GM18526 (cell line): ENCODE measurements around the gene ANKFY1.

Source experiments
- POLR2A ChIP-seq: IDR thresholded peaks from 3 replicates; pipeline ENCODE4 v1.6.1; 2011; ENCODE audit not compliant: insufficient read length; ENCODE audit errors: extremely low read depth

ANKFY1 gene, protein sequence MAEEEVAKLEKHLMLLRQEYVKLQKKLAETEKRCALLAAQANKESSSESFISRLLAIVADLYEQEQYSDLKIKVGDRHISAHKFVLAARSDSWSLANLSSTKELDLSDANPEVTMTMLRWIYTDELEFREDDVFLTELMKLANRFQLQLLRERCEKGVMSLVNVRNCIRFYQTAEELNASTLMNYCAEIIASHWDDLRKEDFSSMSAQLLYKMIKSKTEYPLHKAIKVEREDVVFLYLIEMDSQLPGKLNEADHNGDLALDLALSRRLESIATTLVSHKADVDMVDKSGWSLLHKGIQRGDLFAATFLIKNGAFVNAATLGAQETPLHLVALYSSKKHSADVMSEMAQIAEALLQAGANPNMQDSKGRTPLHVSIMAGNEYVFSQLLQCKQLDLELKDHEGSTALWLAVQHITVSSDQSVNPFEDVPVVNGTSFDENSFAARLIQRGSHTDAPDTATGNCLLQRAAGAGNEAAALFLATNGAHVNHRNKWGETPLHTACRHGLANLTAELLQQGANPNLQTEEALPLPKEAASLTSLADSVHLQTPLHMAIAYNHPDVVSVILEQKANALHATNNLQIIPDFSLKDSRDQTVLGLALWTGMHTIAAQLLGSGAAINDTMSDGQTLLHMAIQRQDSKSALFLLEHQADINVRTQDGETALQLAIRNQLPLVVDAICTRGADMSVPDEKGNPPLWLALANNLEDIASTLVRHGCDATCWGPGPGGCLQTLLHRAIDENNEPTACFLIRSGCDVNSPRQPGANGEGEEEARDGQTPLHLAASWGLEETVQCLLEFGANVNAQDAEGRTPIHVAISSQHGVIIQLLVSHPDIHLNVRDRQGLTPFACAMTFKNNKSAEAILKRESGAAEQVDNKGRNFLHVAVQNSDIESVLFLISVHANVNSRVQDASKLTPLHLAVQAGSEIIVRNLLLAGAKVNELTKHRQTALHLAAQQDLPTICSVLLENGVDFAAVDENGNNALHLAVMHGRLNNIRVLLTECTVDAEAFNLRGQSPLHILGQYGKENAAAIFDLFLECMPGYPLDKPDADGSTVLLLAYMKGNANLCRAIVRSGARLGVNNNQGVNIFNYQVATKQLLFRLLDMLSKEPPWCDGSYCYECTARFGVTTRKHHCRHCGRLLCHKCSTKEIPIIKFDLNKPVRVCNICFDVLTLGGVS

DNA sequence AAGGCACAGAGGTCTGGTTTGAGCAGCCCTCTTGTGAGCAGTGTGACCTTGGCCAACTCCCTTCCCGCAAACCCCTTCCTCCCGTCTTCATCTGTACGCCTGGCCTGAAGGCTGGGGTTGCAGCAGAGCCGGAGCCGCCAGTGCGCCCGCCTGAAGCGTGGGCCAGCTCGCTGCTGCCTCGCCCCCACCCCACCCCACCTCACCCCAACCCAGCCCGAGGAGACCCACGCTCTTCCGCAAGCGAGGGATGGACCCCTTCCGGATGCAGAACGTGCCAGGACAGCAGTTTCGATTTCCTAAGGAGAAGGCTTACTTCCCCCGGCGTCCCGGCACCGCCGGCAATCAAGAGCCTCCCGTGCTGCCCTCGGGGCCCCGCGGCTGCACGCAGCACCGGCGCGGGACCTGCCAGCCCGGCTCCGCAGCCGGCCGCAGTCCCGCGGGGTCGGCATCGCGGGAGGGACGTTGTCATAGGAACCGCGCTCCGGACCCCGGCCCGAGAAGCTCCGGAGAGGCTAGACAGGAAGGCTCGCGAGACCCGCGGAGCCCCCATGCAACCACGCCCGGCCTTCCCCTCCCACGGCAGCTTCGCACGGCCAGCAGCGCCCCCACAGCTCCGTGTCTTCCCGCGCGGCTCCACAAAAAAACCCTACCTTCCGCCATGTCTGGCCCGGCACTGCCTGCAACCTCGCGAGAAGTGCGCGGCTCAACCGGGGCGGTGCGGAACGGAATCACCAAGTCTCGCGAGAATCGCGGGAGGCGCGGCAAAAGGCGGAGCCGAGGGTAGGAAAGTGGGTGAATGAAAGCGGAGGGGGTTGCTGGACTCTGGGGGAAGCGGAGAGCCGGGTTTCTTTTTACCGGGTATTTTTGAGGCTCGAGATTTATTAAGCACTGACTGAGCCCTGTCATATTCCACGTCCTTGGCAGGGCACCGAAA lies at the start of gene ANKFY1:
Gene ANKFY1, minus strand, starts transcription at position 698 of the 934 bp plus-strand sequence. Its CDS starts 38 bp downstream, at position 660.
- TF ChIP-seq POLR2A, result peak; percentile 86

DNA sequence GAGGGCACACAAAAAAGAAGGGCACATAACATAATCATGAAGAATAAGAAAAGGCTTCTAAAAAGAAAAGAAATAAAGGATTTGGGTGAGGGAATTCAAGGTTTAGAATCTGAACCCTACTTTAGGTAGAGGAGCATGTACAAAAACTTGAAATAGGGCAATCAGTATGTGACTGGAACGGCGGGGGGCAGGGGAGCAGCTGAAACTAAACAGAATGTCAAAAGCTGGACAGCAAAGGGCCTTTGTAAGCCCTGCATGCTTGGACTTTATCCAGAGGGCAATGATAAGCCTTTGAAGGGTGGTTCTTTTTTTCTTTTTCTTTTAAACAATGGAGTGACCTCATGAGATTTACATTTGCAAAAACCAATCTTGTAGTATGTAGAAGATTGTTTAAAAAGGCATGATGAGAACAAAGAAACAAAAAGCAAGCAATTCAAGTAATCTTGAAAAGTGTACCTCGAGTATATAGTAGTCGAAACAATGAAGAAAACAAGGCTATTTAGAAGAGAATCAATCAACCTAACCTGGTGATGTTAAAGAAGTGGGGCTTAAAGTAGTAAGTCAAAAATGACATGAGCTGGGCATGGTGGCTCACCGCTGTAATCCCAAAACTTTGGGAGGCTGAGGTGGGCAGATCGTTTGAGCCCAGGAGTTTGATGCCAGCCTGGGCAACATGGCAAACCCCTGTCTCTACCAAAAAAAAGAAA lies 46.7 kb upstream of the ANKFY1 start:
- TF ChIP-seq POLR2A, result no peak

DNA sequence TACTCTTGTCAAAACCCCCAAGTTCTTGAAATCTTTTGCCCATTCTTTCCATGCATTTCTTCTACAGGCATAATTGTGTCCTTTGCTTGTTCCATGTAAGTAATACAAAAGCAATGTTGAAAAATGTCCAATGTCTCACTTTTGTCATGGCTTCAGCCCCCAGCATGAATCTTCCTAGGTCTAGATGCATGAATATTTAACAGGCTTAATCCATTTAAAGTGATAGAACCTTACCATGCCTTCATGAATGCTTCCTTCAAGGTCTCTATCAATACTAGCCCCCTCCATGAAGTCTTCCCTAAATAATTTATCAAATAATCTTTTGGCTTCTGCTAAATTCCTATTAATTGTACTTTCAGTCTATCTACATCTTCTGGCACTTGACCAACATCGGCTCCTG lies 46.1 kb upstream of the ANKFY1 start:
- no peak for TF ChIP-seq POLR2A

DNA sequence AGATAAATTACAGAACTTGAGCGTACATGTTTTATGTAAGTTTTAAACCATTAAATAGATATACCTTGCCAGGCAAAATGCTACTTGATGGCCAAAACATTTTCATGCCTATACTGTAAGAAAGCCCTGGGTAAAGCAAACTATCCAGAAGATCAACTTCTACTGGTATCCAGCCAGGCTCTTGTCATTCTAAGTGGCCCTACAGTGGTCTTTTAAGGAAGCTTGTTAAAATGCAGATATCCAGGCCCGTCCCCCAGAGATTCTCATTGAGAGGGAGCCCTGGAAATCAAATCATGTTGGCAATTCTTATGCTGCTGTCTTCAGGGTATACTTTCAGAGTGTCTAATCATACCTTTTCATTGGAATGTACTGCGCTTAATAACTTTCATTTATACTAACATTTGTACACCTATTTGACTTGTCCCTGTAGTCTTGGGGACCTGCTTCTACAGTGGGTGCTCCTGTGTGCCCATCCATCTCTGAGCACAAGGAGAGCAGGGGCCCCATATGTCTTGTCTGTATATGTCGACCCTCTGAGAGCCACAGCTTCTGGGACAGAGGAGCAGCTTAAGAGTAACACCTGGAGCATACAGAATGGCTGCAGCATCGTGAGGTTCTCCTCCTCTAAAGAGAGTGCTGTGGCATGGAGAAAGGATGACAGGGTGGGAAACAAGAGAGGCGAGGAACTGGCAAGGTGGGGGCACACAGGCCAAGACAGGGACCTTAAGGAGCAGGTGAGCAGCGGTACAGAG lies 43.6 kb upstream of the ANKFY1 start:
- no peak for TF ChIP-seq POLR2A

DNA sequence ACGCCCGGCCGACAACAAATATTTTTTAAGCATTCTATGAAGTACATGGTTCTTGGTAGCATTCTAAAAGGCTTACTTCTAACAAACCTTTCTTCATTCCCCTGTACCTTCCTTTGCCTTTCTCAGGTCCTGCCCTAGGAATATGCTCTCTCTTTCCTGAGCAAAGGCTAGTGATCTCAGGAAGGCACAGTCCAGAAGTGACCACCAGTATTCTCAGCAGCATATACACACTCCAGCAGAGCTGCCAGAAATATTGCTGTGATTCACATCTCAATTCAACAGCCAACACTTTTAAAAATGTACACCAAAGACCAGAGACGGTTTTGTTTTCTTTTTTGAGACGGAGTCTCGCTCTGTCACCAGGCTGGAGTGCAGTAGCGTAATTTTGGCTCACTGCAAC lies 41.4 kb upstream of the ANKFY1 start:
- no peak for TF ChIP-seq POLR2A

DNA sequence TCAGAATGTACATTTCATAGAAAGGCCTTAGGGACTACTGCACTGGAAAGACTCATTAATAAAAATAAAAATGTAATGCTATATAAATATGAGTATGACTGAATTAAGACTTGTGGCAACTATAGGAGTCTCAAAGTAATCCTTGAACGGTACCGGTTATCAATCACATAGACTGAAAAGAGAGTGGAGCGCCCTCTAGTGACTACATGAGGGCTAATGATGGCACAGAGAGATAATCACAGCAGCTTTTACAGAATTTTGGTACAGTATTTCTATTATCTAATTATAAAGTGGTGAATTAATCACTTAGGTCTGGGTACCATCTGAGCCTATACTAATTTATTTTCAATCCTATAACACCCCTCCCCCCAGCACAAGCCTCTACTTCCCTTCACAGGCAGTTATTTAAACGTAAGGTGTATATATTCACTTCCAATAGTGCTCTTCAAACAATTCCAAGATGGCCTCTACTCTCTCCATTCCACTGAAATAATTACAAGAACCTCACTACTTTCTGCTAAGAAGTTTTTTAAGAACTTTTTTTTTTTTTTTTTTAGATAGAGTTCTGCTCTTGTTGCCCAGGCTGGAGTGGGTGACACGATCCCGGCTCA lies 40.7 kb upstream of the ANKFY1 start:
- no peak for TF ChIP-seq POLR2A

DNA sequence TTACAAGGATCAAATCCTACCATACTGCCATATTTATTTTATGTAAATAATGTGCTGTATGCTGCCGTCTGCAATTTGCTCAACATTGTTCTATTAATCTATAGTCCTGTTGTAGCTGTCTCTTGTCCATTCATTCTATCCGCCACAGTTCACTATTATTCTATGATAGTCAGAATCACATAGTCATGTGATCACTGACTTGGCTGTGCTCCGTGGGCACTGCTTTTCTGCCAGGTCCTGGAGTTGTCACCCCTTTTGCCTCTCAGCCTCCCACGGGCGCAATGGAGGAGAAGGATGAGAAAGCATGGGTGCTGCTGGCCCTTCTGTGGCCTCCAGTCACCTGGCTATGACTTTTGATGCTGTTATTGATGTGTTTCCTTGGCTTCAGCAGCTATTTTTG lies 37.3 kb upstream of the ANKFY1 start:
- TF ChIP-seq POLR2A, result no peak

DNA sequence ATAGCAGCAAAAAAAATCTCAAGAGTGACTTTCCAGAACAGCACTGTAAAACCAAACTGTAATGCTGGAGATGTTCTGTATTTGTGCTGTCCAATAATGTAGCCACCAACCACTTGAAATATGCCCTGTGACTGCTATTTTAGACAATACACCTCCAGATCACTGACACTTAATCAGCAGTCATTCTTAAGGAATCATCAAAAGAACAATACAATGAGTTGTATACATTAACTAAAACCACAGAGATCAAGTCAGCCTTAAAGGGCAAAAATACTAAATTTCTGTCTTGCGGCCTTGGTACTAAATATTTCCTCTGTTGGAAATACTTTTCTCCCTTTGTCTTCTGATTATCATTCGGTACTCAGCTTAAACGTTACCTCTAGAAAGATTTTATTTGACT lies 33.6 kb upstream of the ANKFY1 start:
- TF ChIP-seq POLR2A, result no peak

DNA sequence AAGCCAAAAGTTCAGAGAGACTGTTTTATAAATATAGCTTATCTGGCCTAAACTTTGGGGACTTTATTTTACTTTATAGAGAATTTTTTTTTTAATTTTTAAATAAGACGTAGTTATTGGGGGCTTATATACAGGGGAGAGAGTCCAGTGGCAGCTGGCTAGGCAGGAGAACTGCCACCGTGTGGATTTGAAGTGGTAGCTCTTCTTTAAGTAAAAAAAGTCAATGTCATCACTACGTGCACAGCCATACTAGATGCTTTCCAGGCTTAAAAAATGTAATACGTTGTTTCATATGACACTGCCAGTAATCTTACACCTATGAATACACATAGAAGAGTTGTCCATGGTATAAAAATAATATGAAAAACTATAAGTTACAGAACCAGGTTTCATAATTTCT lies 31.9 kb upstream of the ANKFY1 start:
- no peak for TF ChIP-seq POLR2A

DNA sequence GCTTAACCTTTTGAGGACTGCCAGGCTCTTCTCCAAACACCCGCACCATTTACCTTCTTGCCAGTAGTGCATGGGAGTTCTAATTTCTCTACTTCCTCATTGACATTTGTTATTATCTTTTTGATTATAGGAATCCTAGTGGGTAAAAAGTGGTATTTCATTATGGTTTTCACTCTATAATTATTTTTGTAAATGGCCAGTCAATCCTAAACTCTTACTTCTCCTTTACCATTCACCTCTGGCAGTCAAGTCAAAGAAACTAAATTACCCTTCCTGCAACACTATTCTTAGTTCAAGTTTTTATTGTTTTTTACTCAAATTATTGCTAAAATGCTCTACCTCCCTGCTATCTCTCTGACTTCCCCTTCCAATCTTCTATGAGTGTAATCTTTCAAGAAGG lies 29.8 kb upstream of the ANKFY1 start:
- TF ChIP-seq POLR2A, result no peak

DNA sequence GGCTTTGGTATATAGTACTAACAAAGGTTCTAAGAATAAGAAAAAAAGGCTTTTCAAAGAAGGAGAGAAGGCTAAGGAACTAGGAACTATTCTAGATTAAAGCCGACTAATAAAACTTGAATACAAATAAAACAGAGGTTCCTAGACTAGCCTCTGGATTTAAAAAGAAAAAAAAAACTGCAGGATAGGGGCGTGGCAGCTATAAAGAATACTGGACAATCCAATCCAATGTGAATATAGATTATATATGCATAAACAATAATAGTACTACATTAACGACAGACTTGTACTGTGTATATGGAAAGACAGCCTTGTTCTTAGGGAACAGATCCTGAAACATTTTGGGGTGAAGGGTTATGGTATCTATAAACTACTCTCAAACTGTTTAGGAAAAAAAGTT lies 23.9 kb upstream of the ANKFY1 start:
- no peak for TF ChIP-seq POLR2A

DNA sequence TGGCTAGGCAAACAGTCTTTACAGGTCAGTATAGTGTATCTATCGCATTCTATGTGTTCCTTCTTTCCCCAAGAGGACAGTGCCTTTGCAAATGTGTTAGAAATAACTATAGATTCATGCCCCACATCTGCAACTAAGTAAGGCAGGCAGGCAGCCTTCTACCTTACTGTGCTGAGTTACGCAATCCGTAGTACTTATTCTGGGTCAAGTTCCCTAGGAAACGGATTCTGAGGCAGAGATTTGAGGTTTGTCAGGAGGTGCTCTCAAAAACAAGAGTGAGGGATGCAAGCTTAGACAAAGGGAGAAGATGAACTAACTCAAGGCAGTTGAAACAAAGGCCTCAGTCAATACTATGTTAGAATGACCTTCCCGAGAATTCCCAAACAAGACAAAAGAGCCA lies 12.7 kb upstream of the ANKFY1 start:
- TF ChIP-seq POLR2A, result no peak

DNA sequence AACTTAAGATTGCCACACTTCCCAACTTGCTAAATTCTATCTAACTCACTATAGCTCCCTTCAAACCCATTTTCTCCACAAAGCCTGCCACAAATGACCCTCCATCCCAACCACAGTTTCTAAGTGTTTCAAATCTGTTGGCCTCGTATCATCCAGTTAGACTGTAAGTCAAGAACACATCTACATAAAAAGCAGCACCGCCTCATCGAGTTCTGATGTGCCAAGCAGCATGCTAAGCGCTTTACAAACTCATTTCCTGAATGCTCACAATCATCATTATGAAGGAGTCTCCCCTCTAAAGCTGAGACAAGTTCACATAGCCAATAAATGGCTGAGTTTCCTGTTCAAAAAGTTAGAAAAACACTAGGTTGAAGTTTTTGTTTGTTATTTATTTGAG lies 9.2 kb upstream of the ANKFY1 start:
- no peak for TF ChIP-seq POLR2A
